ENCODE measurements around the gene NR4A3.

Gene NR4A3

GRCh38 chr9:99822109-99822805 lies 572 bp downstream of the NR4A3 start:
- DNase-seq (ENCODE audit: insufficient read length, low spot score) (peak; percentile 25), FAIRE-seq (no peak)
- TF ChIP-seq POLR2AphosphoS5 (IDR thresholded peaks at IDR 0.05; ENCODE audit: low read depth, low read length) (no peak), POU2F2 (IDR thresholded peaks at IDR 0.05; ENCODE audit: low read depth, low read length) (no peak), SPI1 (IDR thresholded peaks at IDR 0.05; ENCODE audit: low read depth, low read length) (no peak)

GRCh38 chr9:99822806-99823591 lies 1.3 kb downstream of the NR4A3 start:
- DNase-seq (ENCODE audit: insufficient read length, low spot score) (peak; percentile 8), FAIRE-seq (peak; percentile 23)
- TF ChIP-seq POLR2AphosphoS5 (IDR thresholded peaks at IDR 0.05; ENCODE audit: low read depth, low read length) (no peak), POLR2A (IDR thresholded peaks at IDR 0.05; ENCODE audit: low read depth, low read length) (no peak), POU2F2 (IDR thresholded peaks at IDR 0.05; ENCODE audit: low read depth, low read length) (no peak), TAF1 (IDR thresholded peaks at IDR 0.05; ENCODE audit: low read depth, low read length) (no peak), PAX5 (IDR thresholded peaks at IDR 0.05; ENCODE audit: insufficient read depth, low read length, severe bottlenecking) (no peak), SPI1 (IDR thresholded peaks at IDR 0.05; ENCODE audit: low read depth, low read length) (no peak)

- no peak for FAIRE-seq
- TF ChIP-seq POLR2AphosphoS5 (IDR thresholded peaks at IDR 0.05; ENCODE audit: low read depth, low read length) (no peak), TAF1 (IDR thresholded peaks at IDR 0.05; ENCODE audit: low read depth, low read length) (no peak), PAX5 (IDR thresholded peaks at IDR 0.05; ENCODE audit: insufficient read depth, low read length, severe bottlenecking) (no peak), POLR2A (IDR thresholded peaks at IDR 0.05; ENCODE audit: low read depth, low read length) (no peak), SPI1 (IDR thresholded peaks at IDR 0.05; ENCODE audit: low read depth, low read length) (no peak), POU2F2 (IDR thresholded peaks at IDR 0.05; ENCODE audit: low read depth, low read length) (no peak)
- peak; percentile 27 for DNase-seq (ENCODE audit: insufficient read length, low spot score)
Observed at GRCh38 chr9:99823681-99824377, 2.1 kb downstream of the NR4A3 start.

GRCh38 chr9:99824378-99825171 lies 2.9 kb downstream of the NR4A3 start:
- peak; percentile 70 for DNase-seq (ENCODE audit: insufficient read length, low spot score)
- peak; percentile 48 for FAIRE-seq
- TF ChIP-seq PAX5 (IDR thresholded peaks at IDR 0.05; ENCODE audit: insufficient read depth, low read length, severe bottlenecking) (no peak), SPI1 (IDR thresholded peaks at IDR 0.05; ENCODE audit: low read depth, low read length) (0 out of 2 replicates have a peak, but pooled peaks have one; percentile 14), POLR2A (IDR thresholded peaks at IDR 0.05; ENCODE audit: low read depth, low read length) (no peak), POLR2AphosphoS5 (IDR thresholded peaks at IDR 0.05; ENCODE audit: low read depth, low read length) (no peak)

GRCh38 chr9:99825172-99826046 lies 3.7 kb downstream of the NR4A3 start:
- FAIRE-seq, result peak; percentile 13
- TF ChIP-seq SPI1 (IDR thresholded peaks at IDR 0.05; ENCODE audit: low read depth, low read length) (no peak), POLR2A (IDR thresholded peaks at IDR 0.05; ENCODE audit: low read depth, low read length) (no peak), POU2F2 (IDR thresholded peaks at IDR 0.05; ENCODE audit: low read depth, low read length) (no peak), PAX5 (IDR thresholded peaks at IDR 0.05; ENCODE audit: insufficient read depth, low read length, severe bottlenecking) (no peak), TAF1 (IDR thresholded peaks at IDR 0.05; ENCODE audit: low read depth, low read length) (no peak), POLR2AphosphoS5 (IDR thresholded peaks at IDR 0.05; ENCODE audit: low read depth, low read length) (no peak)
- DNase-seq (ENCODE audit: insufficient read length, low spot score), result no peak

GRCh38 chr9:99826579-99826978 lies 4.9 kb downstream of the NR4A3 start:
- TF ChIP-seq POU2F2 (IDR thresholded peaks at IDR 0.05; ENCODE audit: low read depth, low read length) (no peak), PAX5 (IDR thresholded peaks at IDR 0.05; ENCODE audit: insufficient read depth, low read length, severe bottlenecking) (no peak), POLR2A (IDR thresholded peaks at IDR 0.05; ENCODE audit: low read depth, low read length) (no peak), POLR2AphosphoS5 (IDR thresholded peaks at IDR 0.05; ENCODE audit: low read depth, low read length) (no peak)

GRCh38 chr9:99827244-99827643 lies 5.6 kb downstream of the NR4A3 start:
- DNase-seq (ENCODE audit: insufficient read length, low spot score), result no peak
- FAIRE-seq, result no peak
- TF ChIP-seq POLR2A (IDR thresholded peaks at IDR 0.05; ENCODE audit: low read depth, low read length), result no peak
- TF ChIP-seq PAX5 (IDR thresholded peaks at IDR 0.05; ENCODE audit: insufficient read depth, low read length, severe bottlenecking), result no peak
- TF ChIP-seq POLR2AphosphoS5 (IDR thresholded peaks at IDR 0.05; ENCODE audit: low read depth, low read length), result no peak
- no peak for TF ChIP-seq SPI1 (IDR thresholded peaks at IDR 0.05; ENCODE audit: low read depth, low read length)
- TF ChIP-seq TAF1 (IDR thresholded peaks at IDR 0.05; ENCODE audit: low read depth, low read length), result no peak
- TF ChIP-seq POU2F2 (IDR thresholded peaks at IDR 0.05; ENCODE audit: low read depth, low read length), result no peak

More at GRCh38 chr9:99826579-99826978, 4.9 kb downstream of the NR4A3 start:
- FAIRE-seq, result peak; percentile 16
- DNase-seq (ENCODE audit: insufficient read length, low spot score), result no peak

GRCh38 chr9:99828054-99828416 lies 6.3 kb downstream of the NR4A3 start:
- no peak for DNase-seq (ENCODE audit: insufficient read length, low spot score)
- peak; percentile 72 for FAIRE-seq
- no peak for TF ChIP-seq SPI1 (IDR thresholded peaks at IDR 0.05; ENCODE audit: low read depth, low read length)
- no peak for TF ChIP-seq POLR2AphosphoS5 (IDR thresholded peaks at IDR 0.05; ENCODE audit: low read depth, low read length)
- no peak for TF ChIP-seq POU2F2 (IDR thresholded peaks at IDR 0.05; ENCODE audit: low read depth, low read length)
- TF ChIP-seq TAF1 (IDR thresholded peaks at IDR 0.05; ENCODE audit: low read depth, low read length), result no peak
- TF ChIP-seq POLR2A (IDR thresholded peaks at IDR 0.05; ENCODE audit: low read depth, low read length), result no peak
- no peak for TF ChIP-seq PAX5 (IDR thresholded peaks at IDR 0.05; ENCODE audit: insufficient read depth, low read length, severe bottlenecking)

All from GM12891 (cell line).